GM21786 (cell line): ENCODE results near the gene ATF4.
"Not testable (repeated sequence)": the region's sequence is repeated elsewhere in the genome, so short reads cannot be mapped to it uniquely, and the experiment has no call there.

Experiments used
- ATAC-seq: cut with Tn5 transposase; IDR thresholded peaks from one replicate; pipeline ENCODE4 v1.9.1; 2021; ENCODE audit not compliant: unreplicated experiment

Gene ATF4

GRCh38 chr22:39489094-39490068 lies 31.0 kb upstream of the ATF4 start:
- no peak for ATAC-seq

GRCh38 chr22:39490135-39490798 lies 30.1 kb upstream of the ATF4 start:
- no peak for ATAC-seq

GRCh38 chr22:39490966-39491680 lies 29.2 kb upstream of the ATF4 start:
- no peak for ATAC-seq

- no peak for ATAC-seq
Measured at GRCh38 chr22:39491696-39492095, 28.7 kb upstream of the ATF4 start.

GRCh38 chr22:39492186-39492585 lies 28.2 kb upstream of the ATF4 start:
- no peak for ATAC-seq

- no peak for ATAC-seq
Measured at GRCh38 chr22:39493759-39494158, 26.6 kb upstream of the ATF4 start.

- no peak for ATAC-seq
Measured at GRCh38 chr22:39494471-39495120, 25.8 kb upstream of the ATF4 start.

GRCh38 chr22:39496131-39496838 lies 24.1 kb upstream of the ATF4 start:
- no peak for ATAC-seq

GRCh38 chr22:39497429-39497828 lies 22.9 kb upstream of the ATF4 start:
- ATAC-seq, result no peak

- ATAC-seq, result no peak
Measured at GRCh38 chr22:39498368-39498767, 22.0 kb upstream of the ATF4 start.

- ATAC-seq, result no peak
Measured at GRCh38 chr22:39498802-39499201, 21.6 kb upstream of the ATF4 start.

GRCh38 chr22:39500101-39500500 lies 20.3 kb upstream of the ATF4 start:
- ATAC-seq, result no peak

GRCh38 chr22:39501644-39502108 lies 18.7 kb upstream of the ATF4 start:
- ATAC-seq, result no peak

- ATAC-seq, result peak; percentile 89
Measured at GRCh38 chr22:39502109-39502788, 18.1 kb upstream of the ATF4 start, which contains the start of gene MIEF1. MIEF1 (plus strand) TSS chr22:39502290; CDS start chr22:39511295, 9,005 bp downstream.

- ATAC-seq, result no peak
Measured at GRCh38 chr22:39502789-39503409, 17.5 kb upstream of the ATF4 start.

- ATAC-seq, result no peak
Measured at GRCh38 chr22:39503630-39504029, 16.7 kb upstream of the ATF4 start.

- ATAC-seq, result no peak
Measured at GRCh38 chr22:39504071-39504470, 16.3 kb upstream of the ATF4 start.

- ATAC-seq, result not testable (repeated sequence)
Measured at GRCh38 chr22:39507021-39507420, 13.3 kb upstream of the ATF4 start.

- ATAC-seq, result no peak
Measured at GRCh38 chr22:39508393-39508792, 12.0 kb upstream of the ATF4 start.
